HL-60 (cell line): ENCODE data around the gene C21orf58.

ENCODE experiments used
- DNase-seq, 2 experiments: peaks; one replicate each; pipeline ENCODE4 v3.0.0-alpha.2; 2010 to 2020; ENCODE audit warnings: low read depth in 1 of 2, low spot score in 1 of 2
- H3K27ac ChIP-seq: fragments of 250-450 bp; sonication (Bioruptor Pico); replicated peaks from 2 replicates; pipeline ENCODE4 v1.5.1; 2020; ENCODE audit warnings: mild to moderate bottlenecking, moderate library complexity
- H3K27me3 ChIP-seq: fragments of 250-450 bp; sonication (Bioruptor Pico); 2 replicates; pipeline ENCODE4 v1.5.1; 2021; ENCODE audit warnings: mild to moderate bottlenecking, moderate library complexity; ENCODE audit not compliant: insufficient read depth, poor library complexity, severe bottlenecking
- H3K4me3 ChIP-seq: replicated peaks from 2 replicates; pipeline ENCODE4 v1.5.1; 2011; ENCODE audit warnings: mild to moderate bottlenecking, control low read depth, low read length; ENCODE audit not compliant: insufficient read depth
- GABPA ChIP-seq: IDR thresholded peaks from 2 replicates; pipeline ENCODE4 v1.6.1; 2012; ENCODE audit warnings: low read depth
- POLR2AphosphoS5 ChIP-seq: IDR thresholded peaks from 2 replicates; pipeline ENCODE4 v1.6.1; 2012; ENCODE audit warnings: low read depth
- SPI1 ChIP-seq: IDR thresholded peaks from 2 replicates; pipeline ENCODE4 v1.6.1; 2012; ENCODE audit warnings: low read depth, mild to moderate bottlenecking, borderline replicate concordance
- TF ChIP-seq, protein P1 (sequence below): IDR thresholded peaks from 2 replicates; pipeline ENCODE4 v1.6.1; 2012; ENCODE audit warnings: low read depth; ENCODE audit not compliant: insufficient replicate concordance
- TF ChIP-seq, protein P2 (sequence below): IDR thresholded peaks from one replicate; pipeline ENCODE4 v1.5.1; 2011; ENCODE audit warnings: low read length, control low read depth, inconsistent platforms; ENCODE audit not compliant: insufficient read depth

The C21orf58 gene

DNA sequence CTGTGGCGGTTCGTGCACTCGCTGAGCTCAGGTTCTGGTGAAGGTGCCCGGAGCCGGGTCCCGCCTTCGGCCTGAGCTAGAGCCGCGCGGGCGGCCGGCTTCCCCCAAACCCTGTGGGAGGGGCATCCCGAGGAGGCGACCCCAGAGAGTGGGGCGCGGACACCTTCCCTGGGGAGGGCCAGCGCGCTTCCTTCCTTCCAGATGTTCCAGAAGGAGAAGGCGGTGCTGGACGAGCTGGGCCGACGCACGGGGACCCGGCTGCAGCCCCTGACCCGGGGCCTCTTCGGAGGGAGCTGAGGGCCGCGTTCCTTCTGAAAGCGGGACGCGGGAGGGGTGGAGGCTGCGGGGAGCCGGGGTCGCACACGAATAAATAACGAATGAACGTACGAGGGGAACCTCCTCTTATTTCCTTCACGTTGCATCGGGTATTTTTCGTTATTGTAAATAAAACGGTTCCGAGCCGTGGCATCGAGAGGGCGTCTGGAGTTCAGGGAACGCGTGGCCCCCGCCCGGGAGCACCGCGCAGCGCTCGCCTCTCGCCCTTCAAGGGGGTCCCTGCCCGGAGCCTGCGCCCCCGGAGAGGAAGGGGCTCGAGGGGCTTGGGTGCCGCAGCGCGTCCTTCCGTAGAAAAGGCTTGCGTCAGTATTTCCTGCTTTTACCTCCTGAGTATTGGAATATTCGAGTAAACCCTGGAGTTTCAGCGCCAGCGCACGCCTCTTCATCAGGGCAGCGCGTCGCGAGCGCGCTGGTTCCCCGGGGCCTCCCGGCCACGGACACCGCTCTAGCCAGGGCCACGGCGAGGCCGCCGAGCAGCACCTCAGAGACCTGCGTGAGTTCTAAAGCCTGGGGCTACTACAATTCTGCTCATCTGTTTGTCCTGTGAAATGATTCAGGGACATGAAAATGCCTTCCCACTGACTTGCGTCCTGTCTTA, 26.1 kb downstream of the C21orf58 start:
- DNase-seq, result no peak
- H3K4me3 ChIP-seq, result no peak overlapping the region
- H3K27me3 ChIP-seq, result peaks cover 2% of the 10 kb centered on the region
- no peak for TF ChIP-seq GABPA
- TF ChIP-seq, protein P1, sequence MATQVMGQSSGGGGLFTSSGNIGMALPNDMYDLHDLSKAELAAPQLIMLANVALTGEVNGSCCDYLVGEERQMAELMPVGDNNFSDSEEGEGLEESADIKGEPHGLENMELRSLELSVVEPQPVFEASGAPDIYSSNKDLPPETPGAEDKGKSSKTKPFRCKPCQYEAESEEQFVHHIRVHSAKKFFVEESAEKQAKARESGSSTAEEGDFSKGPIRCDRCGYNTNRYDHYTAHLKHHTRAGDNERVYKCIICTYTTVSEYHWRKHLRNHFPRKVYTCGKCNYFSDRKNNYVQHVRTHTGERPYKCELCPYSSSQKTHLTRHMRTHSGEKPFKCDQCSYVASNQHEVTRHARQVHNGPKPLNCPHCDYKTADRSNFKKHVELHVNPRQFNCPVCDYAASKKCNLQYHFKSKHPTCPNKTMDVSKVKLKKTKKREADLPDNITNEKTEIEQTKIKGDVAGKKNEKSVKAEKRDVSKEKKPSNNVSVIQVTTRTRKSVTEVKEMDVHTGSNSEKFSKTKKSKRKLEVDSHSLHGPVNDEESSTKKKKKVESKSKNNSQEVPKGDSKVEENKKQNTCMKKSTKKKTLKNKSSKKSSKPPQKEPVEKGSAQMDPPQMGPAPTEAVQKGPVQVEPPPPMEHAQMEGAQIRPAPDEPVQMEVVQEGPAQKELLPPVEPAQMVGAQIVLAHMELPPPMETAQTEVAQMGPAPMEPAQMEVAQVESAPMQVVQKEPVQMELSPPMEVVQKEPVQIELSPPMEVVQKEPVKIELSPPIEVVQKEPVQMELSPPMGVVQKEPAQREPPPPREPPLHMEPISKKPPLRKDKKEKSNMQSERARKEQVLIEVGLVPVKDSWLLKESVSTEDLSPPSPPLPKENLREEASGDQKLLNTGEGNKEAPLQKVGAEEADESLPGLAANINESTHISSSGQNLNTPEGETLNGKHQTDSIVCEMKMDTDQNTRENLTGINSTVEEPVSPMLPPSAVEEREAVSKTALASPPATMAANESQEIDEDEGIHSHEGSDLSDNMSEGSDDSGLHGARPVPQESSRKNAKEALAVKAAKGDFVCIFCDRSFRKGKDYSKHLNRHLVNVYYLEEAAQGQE, result no peak
- TF ChIP-seq, protein P2, sequence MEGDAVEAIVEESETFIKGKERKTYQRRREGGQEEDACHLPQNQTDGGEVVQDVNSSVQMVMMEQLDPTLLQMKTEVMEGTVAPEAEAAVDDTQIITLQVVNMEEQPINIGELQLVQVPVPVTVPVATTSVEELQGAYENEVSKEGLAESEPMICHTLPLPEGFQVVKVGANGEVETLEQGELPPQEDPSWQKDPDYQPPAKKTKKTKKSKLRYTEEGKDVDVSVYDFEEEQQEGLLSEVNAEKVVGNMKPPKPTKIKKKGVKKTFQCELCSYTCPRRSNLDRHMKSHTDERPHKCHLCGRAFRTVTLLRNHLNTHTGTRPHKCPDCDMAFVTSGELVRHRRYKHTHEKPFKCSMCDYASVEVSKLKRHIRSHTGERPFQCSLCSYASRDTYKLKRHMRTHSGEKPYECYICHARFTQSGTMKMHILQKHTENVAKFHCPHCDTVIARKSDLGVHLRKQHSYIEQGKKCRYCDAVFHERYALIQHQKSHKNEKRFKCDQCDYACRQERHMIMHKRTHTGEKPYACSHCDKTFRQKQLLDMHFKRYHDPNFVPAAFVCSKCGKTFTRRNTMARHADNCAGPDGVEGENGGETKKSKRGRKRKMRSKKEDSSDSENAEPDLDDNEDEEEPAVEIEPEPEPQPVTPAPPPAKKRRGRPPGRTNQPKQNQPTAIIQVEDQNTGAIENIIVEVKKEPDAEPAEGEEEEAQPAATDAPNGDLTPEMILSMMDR, result no peak
- no peak for TF ChIP-seq SPI1
- TF ChIP-seq POLR2AphosphoS5, result no peak
- no peak overlapping the region for H3K27ac ChIP-seq

DNA sequence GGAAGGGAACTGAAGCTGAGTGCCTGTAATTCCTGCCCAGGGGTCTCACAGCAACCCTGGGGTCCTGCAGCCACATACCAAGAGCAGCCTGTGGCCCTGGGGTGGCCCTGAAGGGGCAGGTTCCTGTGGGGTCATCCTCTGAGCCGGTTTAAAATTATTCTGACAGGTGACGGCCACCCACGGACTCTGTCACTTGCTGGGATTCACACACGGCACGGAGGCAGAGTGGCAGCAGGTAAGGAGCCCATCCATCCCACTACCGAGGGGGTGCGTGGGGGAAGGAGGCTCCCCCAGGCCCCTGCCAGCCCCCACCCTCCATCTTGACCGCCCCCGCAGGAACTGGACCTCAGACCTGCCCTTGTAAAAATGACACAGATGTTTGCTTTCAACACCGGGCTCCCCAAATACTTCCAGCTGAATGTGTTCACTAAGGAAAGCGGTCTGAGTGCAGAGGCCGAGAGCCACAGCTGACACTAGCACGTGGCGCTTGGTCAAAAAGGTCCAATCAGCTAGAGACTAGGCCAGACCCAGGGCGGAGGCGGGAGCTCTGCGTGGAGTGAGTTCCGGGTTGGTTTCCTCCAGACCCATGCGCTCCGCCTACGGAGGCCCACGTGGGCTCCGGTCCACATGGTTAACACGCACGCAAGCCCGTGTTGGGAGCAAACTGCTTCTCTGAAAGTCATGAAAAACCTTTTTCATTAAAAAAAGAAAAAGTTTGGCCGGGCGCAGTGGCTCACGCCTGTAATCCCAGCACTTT, 27.5 kb downstream of the C21orf58 start:
- Histone ChIP-seq H3K27me3 (peaks cover 2% of the 10 kb centered on the region), H3K27ac (peak overlapping the region; percentile 39), H3K4me3 (no peak overlapping the region)
- DNase-seq, result peak in 1 of 2 experiments; percentile 77
- no peak for TF ChIP-seq GABPA
- TF ChIP-seq, protein P1, result no peak
- no peak for TF ChIP-seq SPI1
- no peak; the same call in 1 of the 2 replicates for TF ChIP-seq POLR2AphosphoS5
- TF ChIP-seq, protein P2, result no peak

DNA sequence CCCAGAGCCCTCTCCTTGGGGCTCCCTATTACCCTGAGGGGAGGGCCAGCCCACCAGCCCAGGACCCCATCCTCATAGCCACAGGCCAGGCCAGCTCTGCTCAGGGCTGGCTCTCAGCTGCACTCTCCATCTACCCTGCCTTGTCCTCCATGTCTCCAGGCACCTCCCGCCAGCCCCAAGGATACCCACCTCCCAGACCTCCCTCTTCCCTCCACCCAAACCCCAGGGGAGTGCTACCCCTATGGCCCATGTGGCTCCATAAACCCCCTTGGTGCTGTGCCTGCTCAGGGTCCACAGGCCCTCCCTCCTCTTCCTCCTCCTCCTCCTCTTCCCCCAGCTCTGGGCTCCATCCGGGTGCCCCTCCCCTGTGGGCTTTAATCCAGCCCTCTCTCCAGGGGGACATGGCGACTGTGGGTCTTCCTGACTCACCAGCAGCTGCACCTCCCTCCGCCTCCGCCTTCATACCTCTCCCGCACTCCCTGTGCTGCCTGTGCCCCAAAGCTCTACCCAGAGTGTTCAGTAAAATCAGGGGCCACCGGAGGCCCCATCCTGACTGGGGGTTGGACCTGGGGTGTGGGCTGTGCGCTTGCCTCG, 28.4 kb downstream of the C21orf58 start:
- H3K27me3 ChIP-seq, result peaks cover 2% of the 10 kb centered on the region
- H3K27ac ChIP-seq, result no peak overlapping the region
- DNase-seq, result no peak
- TF ChIP-seq, protein P1, result no peak
- TF ChIP-seq, protein P2, result no peak
- TF ChIP-seq POLR2AphosphoS5, result no peak
- TF ChIP-seq GABPA, result no peak
- TF ChIP-seq SPI1, result no peak
- no peak overlapping the region for H3K4me3 ChIP-seq
